Endothelial cell of umbilical vein (primary cell): ENCODE measurements around the gene RBM38. TPM values are rescaled to one million over a fixed set of nuclear protein-coding genes. Genes with fewer than 3 reads are reported as not detected.

Source experiments
- BruUV-seq: library from RNA; stranded (reverse); fragments of 400-500 nt; replicated peaks from 2 replicates; lab custom pipeline; 2021; lab: Mats Ljungman, UMichigan
- CTCF ChIA-PET: fragments of 300-600, 350-600 bp; sonication (Branson Sonifier 250); formaldehyde crosslinking; loops from one replicate; lab custom pipeline; 2021; ENCODE audit warnings: antibody characterized with exemption, inconsistent platforms; lab: Charles Lee
- POLR2A ChIA-PET: fragments of 300-600, 350-600 bp; sonication (Branson Sonifier 250); formaldehyde crosslinking; loops from one replicate; lab custom pipeline; 2021; ENCODE audit warnings: antibody characterized with exemption, inconsistent platforms; lab: Charles Lee
- DNase-seq: peaks from one replicate; pipeline ENCODE4 v3.0.0-alpha.2; 2011; ENCODE audit warnings: low read depth, low spot score
- FAIRE-seq: peaks from 2 replicates; lab custom pipeline; 2011; peaks lifted over from hg19 to GRCh38; lab: Jason Lieb, UNC
- H2AFZ ChIP-seq: 2 replicates; pipeline ENCODE4 v1.6.0; 2012; ENCODE audit warnings: low read depth, low read length, control low read depth, inconsistent platforms
- H3K27ac ChIP-seq: 2 replicates; pipeline ENCODE4 v1.5.1; 2011; ENCODE audit warnings: low read depth, mild to moderate bottlenecking, control low read depth, low read length, moderate library complexity; ENCODE audit not compliant: insufficient read depth
- H3K27me3 ChIP-seq, 2 experiments: 2 replicates each; pipeline versions ENCODE4 v1.6.0 to v1.6.1; 2011; ENCODE audit warnings: low read length in 2 of 2, mixed read lengths in 1 of 2; ENCODE audit not compliant: control insufficient read depth in 2 of 2, insufficient read depth in 2 of 2
- H3K36me3 ChIP-seq, 2 experiments: 2 replicates in 1 of 2; 3 replicates in 1 of 2; pipeline ENCODE4 v1.5.1; 2011; ENCODE audit warnings: low read length in 2 of 2, mild to moderate bottlenecking in 1 of 2, moderate library complexity in 1 of 2; ENCODE audit not compliant: control insufficient read depth in 2 of 2, insufficient read depth in 2 of 2; ENCODE audit errors: extremely low read depth in 1 of 2
- H3K4me1 ChIP-seq: 3 replicates; pipeline ENCODE4 v1.5.1; 2011; ENCODE audit warnings: mild to moderate bottlenecking, low read length; ENCODE audit not compliant: control insufficient read depth, insufficient read depth; ENCODE audit errors: extremely low read depth
- H3K4me2 ChIP-seq: 2 replicates; pipeline ENCODE4 v1.6.1; 2011; ENCODE audit warnings: low read length, control low read depth, mixed read lengths; ENCODE audit not compliant: insufficient read depth
- H3K4me3 ChIP-seq, 3 experiments: fragments of 200-600 bp in 1 of 3; sonication (generic), shearing (Covaris generic) in 1 of 3; replicated peaks in 1 of 3; 2 replicates each; pipeline ENCODE4 v1.5.1; 2011 to 2016; ENCODE audit warnings: control low read depth in 3 of 3, low read length in 3 of 3, mild to moderate bottlenecking in 2 of 3, inconsistent platforms in 1 of 3, low read depth in 1 of 3, moderate library complexity in 1 of 3; ENCODE audit not compliant: insufficient read depth in 1 of 3
- H3K79me2 ChIP-seq: 2 replicates; pipeline ENCODE4 v1.6.0; 2012; ENCODE audit warnings: low read length, inconsistent platforms; ENCODE audit not compliant: control insufficient read depth, insufficient read depth
- H3K9ac ChIP-seq: replicated peaks from 2 replicates; pipeline ENCODE3; 2011; ENCODE audit warnings: low read length, control low read depth; ENCODE audit not compliant: insufficient read depth; ENCODE audit errors: extremely low read depth
- H3K9me1 ChIP-seq: replicated peaks from 3 replicates; pipeline ENCODE4 v1.6.0; 2011; ENCODE audit warnings: mild to moderate bottlenecking, low read length; ENCODE audit not compliant: control insufficient read depth, insufficient read depth; ENCODE audit errors: extremely low read depth
- H3K9me3 ChIP-seq: replicated peaks from 2 replicates; pipeline ENCODE4 v1.5.1; 2012; ENCODE audit warnings: low read length, inconsistent platforms; ENCODE audit not compliant: control insufficient read depth, insufficient read depth
- H4K20me1 ChIP-seq: replicated peaks from 2 replicates; pipeline ENCODE3; 2011; ENCODE audit warnings: mild to moderate bottlenecking, low read length; ENCODE audit not compliant: control insufficient read depth, insufficient read depth; ENCODE audit errors: extremely low read depth
- EZH2 ChIP-seq: IDR thresholded peaks from 2 replicates; pipeline ENCODE4 v1.6.1; 2012; ENCODE audit warnings: borderline replicate concordance, low read depth, mild to moderate bottlenecking, moderate library complexity, low read length, inconsistent platforms; ENCODE audit not compliant: severe bottlenecking
- MYC ChIP-seq: IDR thresholded peaks from one replicate; pipeline ENCODE4 v1.6.1; 2011; ENCODE audit warnings: mild to moderate bottlenecking, low read depth, low read length
- POLR2A ChIP-seq: IDR thresholded peaks from 2 replicates; pipeline ENCODE4 v1.6.1; 2012; ENCODE audit warnings: low read depth, mild to moderate bottlenecking, control low read depth, low read length
- POLR2AphosphoS5 ChIP-seq: IDR thresholded peaks from 2 replicates; pipeline ENCODE4 v1.6.1; 2012; ENCODE audit warnings: low read depth, mild to moderate bottlenecking, control low read depth, low read length, moderate library complexity; ENCODE audit not compliant: insufficient read depth
- dilution Hi-C: fragments of 300-500 bp; cut with MboI; formaldehyde crosslinking; loops from one replicate; pipeline ENCODE4 v1.15.0; 2019; ENCODE audit warnings: low sequenced_read_pairs; ENCODE audit not compliant: extremely low pct_ligation_motif_present
- intact Hi-C: fragments of 100-400 bp; cut with micrococcal nuclease; formaldehyde crosslinking; loops from one replicate; pipeline ENCODE4 v1.10.0; 2022
- polyA plus RNA-seq, 4 experiments: library from polyadenylated mRNA; depleted of rRNA in 3 of 4; stranded (reverse) in 3 of 4; unstranded in 1 of 4; fragments of >200 nt; gene quantifications; 2 replicates each; pipeline versions ENCODE4 v1.2.1 to v1.2.3, GENCODE V29; 2011 to 2012; ENCODE audit warnings: missing spikeins in 1 of 4
- total RNA-seq: library from RNA; stranded (reverse); gene quantifications from 2 replicates; pipeline ENCODE4 v1.2.3, GENCODE V29; 2021
- TF ChIP-seq, protein P1 (sequence below), 2 donors: IDR thresholded peaks; 1 replicate in 1 of 2; 2 replicates in 1 of 2; pipeline ENCODE4 v1.5.1; 2011; ENCODE audit warnings: low read length in 2 of 2, mild to moderate bottlenecking in 2 of 2, moderate library complexity in 2 of 2, control low read depth in 1 of 2, inconsistent platforms in 1 of 2, low read depth in 1 of 2; ENCODE audit not compliant: insufficient read depth in 1 of 2; ENCODE audit errors: extremely low read depth in 1 of 2
- TF ChIP-seq, protein P2 (sequence below): IDR thresholded peaks from 2 replicates; pipeline ENCODE4 v1.6.1; 2011; ENCODE audit not compliant: insufficient read depth, insufficient read length

Gene RBM38
- total and polyA plus RNA-seq, 2 donors (not counting 3 experiments of a cell fraction or from before 2014, with no cell fraction given) = 22.1 to 37.4 TPM

GRCh38 chr20:57458400-57459160 is 67.4 kb downstream of the RBM38 start:
- Histone ChIP-seq H3K9me3 (no peaks in the 10 kb centered on the region), H3K79me2 (no peaks in the 10 kb centered on the region), H2AFZ (no peak overlapping the region), H3K4me2 (no peak overlapping the region), H3K9ac (no peak overlapping the region), H4K20me1 (no peaks in the 10 kb centered on the region), H3K4me1 (no peaks in the 10 kb centered on the region), H3K36me3 (no peaks in the 10 kb centered on the region), H3K27me3 (no peaks in the 10 kb centered on the region), H3K9me1 (no peaks in the 10 kb centered on the region), H3K4me3 (no peak overlapping the region), H3K27ac (no peak overlapping the region)
- CTCF ChIA-PET = interaction anchor here (1.1 kb wide), 1 partner anchor 9 kb away, joined by 3 read pairs; no protein-coding TSS in a partner anchor
- FAIRE-seq (no peak), DNase-seq (no peak)
- POLR2A ChIA-PET = no interaction called here
- TF ChIP-seq, protein P1, sequence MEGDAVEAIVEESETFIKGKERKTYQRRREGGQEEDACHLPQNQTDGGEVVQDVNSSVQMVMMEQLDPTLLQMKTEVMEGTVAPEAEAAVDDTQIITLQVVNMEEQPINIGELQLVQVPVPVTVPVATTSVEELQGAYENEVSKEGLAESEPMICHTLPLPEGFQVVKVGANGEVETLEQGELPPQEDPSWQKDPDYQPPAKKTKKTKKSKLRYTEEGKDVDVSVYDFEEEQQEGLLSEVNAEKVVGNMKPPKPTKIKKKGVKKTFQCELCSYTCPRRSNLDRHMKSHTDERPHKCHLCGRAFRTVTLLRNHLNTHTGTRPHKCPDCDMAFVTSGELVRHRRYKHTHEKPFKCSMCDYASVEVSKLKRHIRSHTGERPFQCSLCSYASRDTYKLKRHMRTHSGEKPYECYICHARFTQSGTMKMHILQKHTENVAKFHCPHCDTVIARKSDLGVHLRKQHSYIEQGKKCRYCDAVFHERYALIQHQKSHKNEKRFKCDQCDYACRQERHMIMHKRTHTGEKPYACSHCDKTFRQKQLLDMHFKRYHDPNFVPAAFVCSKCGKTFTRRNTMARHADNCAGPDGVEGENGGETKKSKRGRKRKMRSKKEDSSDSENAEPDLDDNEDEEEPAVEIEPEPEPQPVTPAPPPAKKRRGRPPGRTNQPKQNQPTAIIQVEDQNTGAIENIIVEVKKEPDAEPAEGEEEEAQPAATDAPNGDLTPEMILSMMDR (IDR thresholded peaks at IDR 0.05; ENCODE audit: extremely low read depth in 1 of 2, insufficient read depth in 1 of 2, low read depth in 1 of 2, low read length in 2 of 2) = no peak
- TF ChIP-seq MYC (no peak), POLR2AphosphoS5 (no peak), POLR2A (no peak), EZH2 (no peak)
- TF ChIP-seq, protein P2, sequence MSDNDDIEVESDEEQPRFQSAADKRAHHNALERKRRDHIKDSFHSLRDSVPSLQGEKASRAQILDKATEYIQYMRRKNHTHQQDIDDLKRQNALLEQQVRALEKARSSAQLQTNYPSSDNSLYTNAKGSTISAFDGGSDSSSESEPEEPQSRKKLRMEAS = no peak
- intact Hi-C loops (no loop called here), dilution Hi-C loops (no loop called here)
- BruUV-seq = no TSS peak

Other genes starting within 250 kb of the RBM38 start
- gene BMP7, start 124.8 kb upstream of the RBM38 start, total RNA-seq = not detected in 2 replicates
- not detected in 2 replicates for gene BMP7, start 124.8 kb upstream of the RBM38 start, polyA plus RNA-seq
- not detected in 2 replicates for gene SPO11, start 61.6 kb upstream of the RBM38 start, total RNA-seq
- gene SPO11, start 61.6 kb upstream of the RBM38 start, polyA plus RNA-seq = not detected in 2 replicates
- gene RAE1, start 40.1 kb upstream of the RBM38 start, total RNA-seq = 34.1 and 37.1 TPM in 2 replicates
- gene RAE1, start 40.1 kb upstream of the RBM38 start, polyA plus RNA-seq = 38.1 and 55.8 TPM in 2 replicates
- gene CTCFL, start 133.7 kb downstream of the RBM38 start, total RNA-seq = not detected in 2 replicates
- gene CTCFL, start 133.7 kb downstream of the RBM38 start, polyA plus RNA-seq = not detected in 2 replicates
- not detected in 2 replicates for gene PCK1, start 169.7 kb downstream of the RBM38 start, total RNA-seq
- not detected in 2 replicates for gene PCK1, start 169.7 kb downstream of the RBM38 start, polyA plus RNA-seq
- not detected in 2 replicates for gene ZBP1, start 229.0 kb downstream of the RBM38 start, total RNA-seq
- not detected in 2 replicates for gene ZBP1, start 229.0 kb downstream of the RBM38 start, polyA plus RNA-seq